Endometrium (tissue), 2 donors: ENCODE data around the gene MDM4.
"Not testable (repeated sequence)": the region's sequence is repeated elsewhere in the genome, so short reads cannot be mapped to it uniquely, and the experiment has no call there.

ENCODE experiments used
- FAIRE-seq: peaks from 2 replicates; lab custom pipeline; 2012; peaks lifted over from hg19 to GRCh38; lab: Jason Lieb, UNC
- donor health status: control.
- donor health status: control.

Gene MDM4

GRCh38 chr1:204517382-204517781 is 1.2 kb downstream of the MDM4 start:
- not testable (repeated sequence) for FAIRE-seq

DNA sequence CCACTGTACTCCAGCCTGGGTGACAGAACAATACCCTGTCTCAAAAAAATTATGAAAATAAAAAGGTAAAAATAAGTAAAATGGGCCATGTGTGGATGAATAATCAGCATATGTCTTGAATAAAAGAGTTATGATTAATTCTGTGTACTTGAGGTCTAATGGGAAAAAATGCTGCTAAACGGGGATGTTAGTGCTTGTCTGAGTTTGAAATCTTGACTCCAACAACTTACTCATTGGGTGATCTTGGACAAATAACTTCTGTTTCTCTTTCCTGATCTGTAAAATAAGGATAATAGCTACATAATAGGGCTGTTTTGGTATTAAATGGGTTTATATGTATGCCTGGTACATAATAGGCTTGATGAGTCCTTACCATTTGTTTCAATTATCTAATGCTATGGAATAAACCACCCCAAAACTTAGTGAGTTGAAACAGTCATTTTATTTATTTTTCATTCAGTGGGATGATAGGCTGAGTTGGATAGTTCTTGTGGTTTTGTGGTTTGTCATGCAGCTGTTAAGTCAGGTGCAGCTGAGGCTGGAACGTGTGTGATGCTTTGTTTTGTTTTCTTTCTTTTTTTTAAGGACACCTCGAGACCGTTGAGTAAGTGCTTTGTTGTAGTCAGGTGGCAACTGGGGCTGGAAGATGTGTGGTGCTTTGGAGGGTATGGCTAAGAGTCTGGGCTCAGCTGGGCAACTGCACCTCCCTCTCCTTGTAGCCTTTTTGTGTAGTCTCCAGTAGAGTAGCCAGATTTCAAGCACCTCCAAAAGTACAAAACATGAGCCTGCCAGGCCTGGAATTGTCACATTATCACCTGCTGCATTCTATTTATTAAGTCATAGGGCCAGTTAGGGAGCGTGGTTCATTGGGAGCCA is 4.9 kb downstream of the MDM4 start:
- FAIRE-seq, result no peak

GRCh38 chr1:204521941-204522521 is 5.8 kb downstream of the MDM4 start:
- FAIRE-seq, result not testable (repeated sequence)

GRCh38 chr1:204523605-204524215 is 7.5 kb downstream of the MDM4 start:
- FAIRE-seq, result no peak

GRCh38 chr1:204524986-204525385 is 8.8 kb downstream of the MDM4 start:
- FAIRE-seq, result no peak

DNA sequence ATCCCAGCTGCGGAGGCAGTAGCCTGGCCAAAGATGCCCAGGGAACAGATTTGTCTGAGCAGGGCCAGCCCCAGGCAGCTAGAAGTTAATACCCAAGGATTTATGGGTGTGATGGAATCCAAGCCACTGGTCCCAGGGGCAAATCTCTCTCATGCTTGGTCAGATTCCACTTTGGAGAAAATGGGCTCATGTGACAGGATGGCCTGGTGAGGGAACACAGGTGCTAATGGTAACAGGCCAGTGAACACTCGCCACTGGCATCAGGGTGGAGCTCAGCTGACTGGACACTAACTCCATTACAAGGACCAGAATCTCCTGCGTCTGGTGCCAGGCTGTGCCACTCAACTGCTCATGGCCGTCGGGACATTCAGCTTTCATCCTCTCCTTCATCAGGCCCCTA is 12.0 kb downstream of the MDM4 start:
- no peak for FAIRE-seq

GRCh38 chr1:204528677-204529076 is 12.5 kb downstream of the MDM4 start:
- FAIRE-seq, result no peak

DNA sequence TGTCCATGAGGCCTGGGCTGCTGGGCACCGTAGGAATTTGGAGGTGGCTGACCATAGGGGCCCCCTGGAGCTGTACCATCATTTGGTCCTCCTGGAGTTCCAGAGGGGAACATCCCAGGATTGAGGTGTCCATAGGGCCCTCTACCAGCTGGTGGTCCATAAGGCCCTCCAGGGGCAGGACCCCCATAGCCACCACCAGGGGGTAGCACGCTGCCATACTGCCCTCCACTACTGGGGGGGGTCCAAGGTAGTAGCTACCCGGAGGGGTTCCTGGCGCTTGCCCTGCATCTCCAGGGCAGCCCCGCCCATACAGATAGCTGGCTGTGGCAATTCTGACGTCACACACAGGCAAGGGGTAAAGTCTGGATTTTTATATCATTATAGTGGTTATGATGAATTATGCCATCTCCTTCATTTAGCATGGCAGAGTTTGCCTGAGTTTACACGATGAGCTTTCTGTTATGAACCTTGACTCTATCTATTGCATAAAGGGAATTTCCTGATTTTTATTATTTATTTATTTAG is 13.2 kb downstream of the MDM4 start:
- no peak for FAIRE-seq

DNA sequence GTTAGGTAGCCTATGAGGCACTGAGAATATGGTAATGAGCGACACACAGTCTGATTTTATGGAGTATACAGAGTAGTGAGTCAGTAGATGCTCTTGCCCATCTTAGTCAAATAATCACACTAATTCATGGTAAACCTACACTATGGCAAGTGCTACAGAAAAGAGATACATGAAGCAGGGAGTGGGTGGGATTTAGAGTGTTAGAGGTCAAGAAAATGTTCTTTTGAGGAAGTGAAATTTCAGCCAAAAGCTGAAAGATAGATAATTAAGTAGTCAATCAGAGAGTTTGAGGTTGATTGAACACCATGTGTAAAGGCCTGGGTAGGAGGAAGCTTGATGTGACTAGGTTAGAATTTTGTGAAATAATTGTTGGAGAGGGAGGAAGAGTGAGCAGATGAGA is 14.7 kb downstream of the MDM4 start:
- FAIRE-seq, result no peak

- no peak for FAIRE-seq
These were observed 16.6 kb downstream of the MDM4 start for GRCh38 chr1:204532832-204533231.

- FAIRE-seq, result no peak
These were observed 25.4 kb downstream of the MDM4 start for GRCh38 chr1:204541626-204542025.

GRCh38 chr1:204544321-204544720 is 28.1 kb downstream of the MDM4 start:
- no peak for FAIRE-seq

DNA sequence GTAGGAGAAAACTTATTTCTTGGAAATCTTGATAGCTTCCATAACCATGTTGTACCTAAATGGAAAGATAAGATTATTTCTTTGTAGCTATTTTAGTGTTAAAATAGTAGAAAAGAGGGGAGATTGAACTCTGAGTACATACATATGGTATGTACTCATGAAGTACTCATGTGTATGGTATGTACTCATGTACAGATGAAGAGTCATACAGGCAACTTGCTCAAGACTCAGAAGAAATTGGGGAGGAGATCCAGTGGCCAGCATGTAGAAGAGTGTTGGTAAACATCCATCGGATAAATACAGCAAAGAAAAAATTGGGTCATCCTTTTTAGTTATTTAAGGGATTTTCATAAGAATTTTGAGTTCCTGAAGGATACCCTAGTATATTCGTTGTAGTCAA is 29.0 kb downstream of the MDM4 start:
- no peak for FAIRE-seq

- no peak for FAIRE-seq
These were observed 29.7 kb downstream of the MDM4 start for GRCh38 chr1:204545881-204546280.

- no peak for FAIRE-seq
These were observed 32.1 kb downstream of the MDM4 start for GRCh38 chr1:204548265-204548664.

GRCh38 chr1:204549313-204549712 is 33.1 kb downstream of the MDM4 start:
- FAIRE-seq, result no peak

DNA sequence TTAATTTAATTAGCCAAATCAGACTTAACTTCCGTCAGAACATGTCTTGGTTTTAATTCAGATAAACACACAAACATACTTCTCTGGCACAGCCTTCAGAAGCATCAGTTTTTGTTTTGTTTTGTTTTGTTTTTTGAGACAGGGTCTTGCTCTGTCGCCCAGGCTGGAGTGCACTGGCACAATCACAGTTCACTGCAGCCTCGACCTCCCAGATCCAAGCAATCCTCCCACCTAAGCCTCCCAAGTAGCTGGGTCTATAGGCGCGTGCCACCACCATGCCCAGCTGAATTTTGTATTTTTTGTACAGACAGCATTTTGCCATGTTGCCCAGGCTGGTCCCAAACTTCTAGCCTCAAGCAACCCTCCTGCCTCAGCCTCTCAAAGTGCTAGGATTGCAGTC is 34.7 kb downstream of the MDM4 start:
- no peak for FAIRE-seq

GRCh38 chr1:204556458-204557052 is 40.3 kb downstream of the MDM4 start:
- no peak for FAIRE-seq

GRCh38 chr1:204558467-204558866 is 42.3 kb downstream of the MDM4 start:
- FAIRE-seq, result no peak

DNA sequence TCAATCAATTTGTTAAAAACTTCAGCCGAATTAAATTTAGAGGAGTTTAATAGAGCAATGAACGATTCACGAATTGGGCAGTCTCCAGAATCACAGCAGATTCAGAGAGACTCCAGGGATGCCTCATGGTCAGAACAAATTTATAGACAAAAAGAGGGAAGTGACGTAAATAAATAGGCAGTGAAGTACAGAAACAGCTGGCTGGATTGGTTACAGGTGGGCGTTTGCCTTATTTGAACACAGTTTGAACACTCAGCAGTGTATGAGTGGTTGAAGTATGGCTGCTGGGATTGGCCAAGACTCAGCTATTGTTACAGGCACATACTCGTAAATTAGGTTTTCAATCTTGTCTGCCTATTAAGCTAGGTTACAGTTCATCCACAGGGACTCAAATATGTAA is 43.8 kb downstream of the MDM4 start:
- FAIRE-seq, result not testable (repeated sequence)

- no peak for FAIRE-seq
These were observed 44.5 kb downstream of the MDM4 start for GRCh38 chr1:204560590-204561150.
